HG03196 (cell line): ENCODE data around the gene B9D1.

Experiments used
- ATAC-seq: cut with Tn5 transposase; IDR thresholded peaks from one replicate; pipeline ENCODE4 v1.9.1; 2021; ENCODE audit not compliant: unreplicated experiment

Gene B9D1

DNA sequence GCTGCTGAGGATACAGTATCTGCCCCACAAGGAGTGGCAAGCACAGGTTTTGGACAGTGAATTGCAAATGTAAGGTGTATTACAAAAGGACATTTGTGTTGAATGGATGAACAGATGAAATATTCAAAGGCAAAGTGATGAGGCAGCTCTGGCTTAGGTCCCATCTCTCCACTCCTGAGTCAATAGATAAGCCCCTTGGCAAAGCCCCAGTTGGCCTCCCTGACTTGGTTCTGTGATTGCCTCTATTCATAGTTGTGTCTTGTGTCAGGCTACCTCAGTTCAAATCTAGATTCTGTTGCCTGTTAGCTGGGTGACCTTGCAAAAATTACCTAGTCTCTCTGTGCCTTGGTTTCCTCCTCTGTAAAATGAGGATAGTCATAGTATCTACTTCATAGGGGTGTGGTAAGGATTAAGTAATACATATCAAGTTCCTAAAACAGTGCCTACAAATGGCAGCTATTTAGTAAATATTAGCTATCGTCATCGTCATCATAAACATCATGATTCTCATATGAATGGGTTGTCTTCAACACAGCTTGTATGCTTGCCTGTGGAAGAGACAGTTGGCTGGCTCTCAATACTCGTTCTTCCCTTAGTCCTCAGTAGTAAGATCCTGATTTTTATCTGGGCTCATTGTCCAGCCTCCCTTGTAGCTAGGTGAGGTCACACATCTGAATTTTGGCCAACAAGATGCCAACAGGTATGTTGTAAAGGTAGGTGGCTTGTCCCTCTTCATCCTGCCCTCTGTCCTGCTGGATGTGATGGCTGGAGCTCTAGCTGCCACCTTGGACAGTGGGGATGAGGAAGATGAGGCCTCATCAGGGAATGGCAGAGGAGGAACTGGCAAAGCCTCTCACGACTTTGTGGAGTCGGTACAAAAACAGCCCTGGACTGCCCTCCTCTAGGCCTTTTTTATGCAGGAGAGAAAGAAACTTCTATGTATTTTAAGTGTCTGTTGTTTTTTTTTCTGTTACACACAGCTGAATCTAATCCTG lies 26.6 kb upstream of the B9D1 start:
- ATAC-seq = no peak

DNA sequence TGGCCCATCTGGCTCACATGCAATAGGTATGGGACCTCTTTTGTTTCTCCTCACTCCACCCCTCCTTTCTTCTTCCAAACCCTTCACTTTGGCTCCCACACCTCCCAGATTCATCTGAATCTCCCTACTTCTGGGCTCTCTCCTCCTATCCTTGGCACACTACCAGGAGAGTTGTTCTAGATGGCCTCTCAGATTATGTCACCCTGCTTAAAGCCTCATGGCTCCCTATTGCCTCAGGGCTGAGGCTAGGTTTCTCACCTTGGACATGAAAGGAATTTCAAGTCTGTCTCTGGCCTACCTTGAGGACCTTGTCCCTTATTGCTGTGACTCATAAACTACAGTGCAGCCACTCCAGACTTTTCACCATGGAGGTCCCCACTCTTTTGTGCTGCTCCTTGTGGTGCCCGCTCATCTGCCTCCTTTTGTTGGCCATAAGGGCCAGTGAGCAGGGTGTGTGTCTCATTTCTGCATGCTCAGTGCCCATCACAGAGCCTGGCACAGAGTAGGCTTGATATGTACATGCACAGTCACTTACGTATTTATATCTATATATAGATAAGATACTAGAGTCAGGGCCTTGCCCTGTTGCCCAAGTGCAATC lies 25.5 kb upstream of the B9D1 start:
- no peak for ATAC-seq

DNA sequence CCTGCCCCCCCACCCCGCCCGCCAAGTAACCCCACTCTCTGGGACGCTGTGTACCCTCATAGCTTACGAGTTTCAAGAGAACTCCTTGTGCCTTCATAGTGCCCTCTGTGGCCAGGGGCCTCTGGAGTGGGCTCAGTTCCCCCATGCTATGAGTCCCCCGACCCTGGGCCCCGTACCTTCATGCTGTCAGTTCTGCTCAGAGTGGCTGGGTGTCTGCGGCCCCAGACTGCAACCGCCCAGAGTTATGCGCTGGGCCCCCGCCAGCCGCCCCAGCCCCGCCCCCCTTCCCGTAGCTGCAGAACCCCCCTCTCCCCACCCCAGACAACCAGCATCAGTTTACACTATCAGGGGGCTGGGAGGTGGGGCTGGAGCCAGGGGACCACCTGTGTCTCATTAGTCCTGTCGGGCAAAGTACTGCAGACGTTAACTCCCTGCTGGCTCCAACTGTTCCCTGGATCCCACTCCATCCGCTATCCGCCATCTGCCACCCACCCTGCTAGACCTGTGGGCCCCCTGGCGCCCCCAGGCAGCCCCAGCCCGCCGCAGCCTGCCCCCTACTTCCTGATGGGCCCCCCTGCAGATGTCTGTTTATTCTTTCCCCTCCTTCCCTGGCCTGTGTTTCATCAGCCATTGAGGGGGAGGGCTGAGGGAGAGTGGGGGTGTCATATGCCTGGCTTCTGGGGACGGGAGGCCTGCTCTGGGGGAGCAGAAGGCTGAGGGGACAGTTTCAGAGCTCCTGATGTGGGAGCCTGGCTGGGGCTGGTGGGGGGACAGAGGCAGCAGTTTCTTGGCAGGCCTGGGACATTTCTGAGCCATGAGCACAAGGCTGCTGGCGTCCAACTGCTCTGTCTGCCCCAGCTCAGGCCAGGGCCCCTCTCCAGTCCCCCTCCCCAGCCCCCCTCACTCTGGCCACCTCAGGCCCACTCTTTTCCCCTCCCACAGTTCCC lies 24.7 kb upstream of the B9D1 start, which contains the start of gene MFAP4:
Gene MFAP4 (minus strand): TSS at position 217 of the 947 bp plus-strand sequence. CDS start 35 bp downstream, at position 182.
- no peak for ATAC-seq

DNA sequence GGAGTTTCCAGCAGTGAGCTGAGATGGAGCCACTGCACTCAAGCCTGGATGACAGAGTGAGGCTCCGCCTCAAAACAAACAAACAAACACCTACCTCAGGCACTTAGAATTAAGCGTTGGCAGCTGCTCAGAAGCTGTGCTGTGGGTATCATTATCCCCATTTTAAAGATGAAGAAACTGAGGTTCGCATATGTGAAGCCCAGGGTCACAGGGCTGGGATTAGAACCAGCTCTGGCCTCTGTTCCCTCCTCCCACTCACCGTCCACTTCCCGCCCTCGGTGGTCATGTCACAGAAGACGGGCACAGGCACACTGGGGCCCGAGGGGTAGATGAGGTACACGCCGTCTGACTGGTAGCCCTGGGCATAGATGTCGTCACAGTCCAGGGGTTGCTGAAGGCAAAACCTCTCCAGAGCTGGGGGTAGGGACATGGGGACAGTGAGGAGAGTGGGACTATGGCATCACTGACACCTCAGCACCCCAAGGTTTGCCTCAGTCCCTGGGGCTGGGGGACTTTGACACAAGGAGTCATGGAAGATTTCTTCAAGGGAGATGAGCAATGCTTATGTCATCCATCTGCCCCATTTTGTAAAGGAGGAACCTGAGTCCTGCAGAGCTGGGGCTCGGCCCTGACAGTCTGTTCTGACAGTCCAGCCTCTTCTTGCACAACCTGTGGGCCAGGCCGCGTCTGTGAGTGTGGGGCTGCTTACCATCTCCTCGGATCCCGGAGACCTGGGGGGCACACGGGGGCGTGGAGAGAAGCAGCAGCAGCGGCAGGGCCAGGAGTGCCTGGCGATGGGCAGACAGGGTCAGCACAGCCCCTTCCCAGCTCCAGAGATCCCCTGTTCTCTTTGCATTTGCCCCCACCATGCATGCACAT lies 23.8 kb upstream of the B9D1 start:
- no peak for ATAC-seq

DNA sequence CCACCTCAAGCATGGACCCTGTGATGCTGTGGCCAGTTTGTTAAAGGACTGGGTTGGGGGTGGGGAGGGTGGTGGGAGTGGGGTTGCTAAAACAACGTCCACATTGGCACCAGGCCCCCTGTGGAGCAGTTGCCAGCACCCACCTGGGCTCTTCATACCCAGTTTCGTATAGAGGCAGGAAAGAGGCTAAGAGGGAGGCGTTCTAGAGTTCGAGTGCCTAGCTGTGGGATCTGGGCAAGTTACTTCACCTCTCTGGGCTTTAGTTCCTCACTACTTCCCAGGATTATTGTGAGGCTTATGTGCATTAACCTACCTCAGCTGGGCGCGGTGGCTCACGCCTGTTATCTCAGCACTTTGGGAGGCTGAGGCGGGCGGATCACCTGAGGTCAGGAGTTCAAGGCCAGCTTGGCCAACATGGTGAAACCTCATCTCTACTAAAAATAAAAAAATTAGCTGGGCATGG lies 23.0 kb upstream of the B9D1 start:
- no peak for ATAC-seq

DNA sequence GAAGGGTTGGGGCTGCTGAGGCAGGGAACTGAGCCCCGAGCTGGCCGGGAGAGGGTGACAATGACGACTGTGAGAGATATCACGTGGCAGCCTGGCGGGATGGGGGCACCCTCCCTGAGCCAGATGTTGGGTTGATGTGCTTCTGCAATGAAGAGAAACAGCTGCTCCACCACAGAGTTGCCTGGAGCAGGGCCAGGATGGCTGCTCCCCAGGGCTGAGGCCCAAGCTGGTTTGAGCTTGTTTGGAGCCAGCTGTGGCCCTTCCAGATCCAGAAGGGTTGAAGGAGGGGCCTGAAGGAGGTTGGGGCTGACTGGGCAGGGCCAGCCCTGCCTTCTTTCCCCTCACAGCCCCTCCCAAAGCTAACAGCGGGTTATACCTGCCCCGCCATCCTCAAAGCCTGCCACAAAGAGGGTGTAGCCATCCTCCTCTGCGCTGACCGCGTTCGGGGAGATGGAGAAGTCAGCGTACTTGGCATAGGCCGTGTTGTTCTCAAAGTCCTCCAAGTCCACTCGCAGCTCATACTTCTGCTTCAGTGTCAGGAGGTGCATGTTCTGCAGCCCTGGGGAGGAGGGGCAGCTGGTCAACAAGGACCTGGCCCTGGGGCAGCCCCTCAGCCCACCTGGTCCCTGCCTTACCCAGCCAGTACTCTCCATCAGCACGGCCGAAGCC lies 22.3 kb upstream of the B9D1 start:
- ATAC-seq = no peak

DNA sequence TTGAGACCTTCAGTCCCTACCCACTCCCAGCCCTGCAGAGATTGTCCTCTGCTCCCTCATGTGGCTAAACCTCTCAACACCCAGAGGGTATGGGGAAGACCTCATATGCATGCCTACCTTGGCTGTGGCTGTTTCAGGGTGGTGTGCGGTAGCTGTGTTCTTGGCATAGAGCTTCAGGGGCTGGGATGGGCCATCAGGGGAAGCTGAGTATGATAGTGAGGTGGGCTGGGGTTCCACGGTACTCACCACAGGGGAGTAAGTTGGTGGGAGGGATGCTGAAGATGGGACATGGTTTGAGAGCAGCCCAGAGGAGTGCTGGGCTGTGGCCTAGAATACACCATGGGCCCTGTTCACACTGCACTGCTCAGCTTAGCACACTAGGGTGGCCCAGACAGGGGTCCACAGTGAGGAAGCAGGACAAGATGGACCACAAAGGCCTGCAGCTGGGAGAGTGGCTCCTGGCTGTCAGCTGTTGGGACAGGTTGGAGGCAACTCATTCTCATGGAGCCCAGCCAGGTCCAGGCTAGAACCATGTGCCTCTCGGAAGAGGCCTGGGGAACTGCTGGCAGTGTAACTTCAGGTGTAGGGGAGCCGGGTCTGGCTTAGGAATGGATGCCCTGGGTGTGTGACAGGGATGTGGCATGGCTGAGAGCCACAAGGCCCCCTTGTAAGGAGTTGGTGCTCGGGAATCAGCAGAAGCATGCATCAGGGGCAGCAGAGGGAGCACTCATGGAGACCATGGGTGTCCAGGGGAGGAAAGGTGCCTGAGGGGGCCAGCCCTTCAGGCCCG lies 21.4 kb upstream of the B9D1 start:
- ATAC-seq = no peak

DNA sequence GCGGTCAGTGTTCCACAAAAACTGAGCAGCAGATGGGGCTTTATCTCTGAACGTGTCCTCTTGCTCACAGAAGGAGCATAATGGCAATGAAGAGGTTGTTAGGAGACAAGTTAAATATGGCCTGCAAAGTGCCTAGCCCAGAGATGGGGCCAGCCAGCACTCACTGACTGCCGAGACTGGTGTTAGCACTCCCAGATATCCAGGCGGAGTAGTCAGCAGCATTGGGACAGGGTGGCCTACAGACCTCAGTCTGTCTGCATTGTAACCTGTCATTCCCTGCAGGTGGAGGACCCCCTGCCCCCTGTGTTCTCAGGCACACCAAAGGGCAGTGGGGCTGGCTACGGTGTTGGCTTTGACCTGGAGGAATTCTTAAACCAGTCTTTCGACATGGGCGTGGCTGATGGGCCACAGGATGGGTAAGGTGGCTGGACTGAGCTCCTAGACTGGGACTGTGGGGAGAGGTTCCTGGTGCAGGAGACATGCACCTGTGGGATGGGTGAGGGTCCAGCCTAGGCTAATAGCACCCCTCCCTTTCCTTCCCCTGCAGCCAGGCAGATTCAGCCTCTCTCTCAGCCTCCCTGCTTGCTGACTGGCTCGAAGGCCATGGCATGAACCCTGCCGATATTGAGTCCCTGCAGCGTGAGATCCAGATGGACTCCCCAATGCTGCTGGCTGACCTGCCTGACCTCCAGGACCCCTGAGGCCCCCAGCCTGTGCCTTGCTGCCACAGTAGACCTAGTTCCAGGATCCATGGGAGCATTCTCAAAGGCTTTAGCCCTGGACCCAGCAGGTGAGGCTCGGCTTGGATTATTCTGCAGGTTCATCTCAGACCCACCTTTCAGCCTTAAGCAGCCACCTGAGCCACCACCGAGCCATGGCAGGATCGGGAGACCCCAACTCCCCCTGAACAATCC lies 20.3 kb upstream of the B9D1 start:
- ATAC-seq = no peak

DNA sequence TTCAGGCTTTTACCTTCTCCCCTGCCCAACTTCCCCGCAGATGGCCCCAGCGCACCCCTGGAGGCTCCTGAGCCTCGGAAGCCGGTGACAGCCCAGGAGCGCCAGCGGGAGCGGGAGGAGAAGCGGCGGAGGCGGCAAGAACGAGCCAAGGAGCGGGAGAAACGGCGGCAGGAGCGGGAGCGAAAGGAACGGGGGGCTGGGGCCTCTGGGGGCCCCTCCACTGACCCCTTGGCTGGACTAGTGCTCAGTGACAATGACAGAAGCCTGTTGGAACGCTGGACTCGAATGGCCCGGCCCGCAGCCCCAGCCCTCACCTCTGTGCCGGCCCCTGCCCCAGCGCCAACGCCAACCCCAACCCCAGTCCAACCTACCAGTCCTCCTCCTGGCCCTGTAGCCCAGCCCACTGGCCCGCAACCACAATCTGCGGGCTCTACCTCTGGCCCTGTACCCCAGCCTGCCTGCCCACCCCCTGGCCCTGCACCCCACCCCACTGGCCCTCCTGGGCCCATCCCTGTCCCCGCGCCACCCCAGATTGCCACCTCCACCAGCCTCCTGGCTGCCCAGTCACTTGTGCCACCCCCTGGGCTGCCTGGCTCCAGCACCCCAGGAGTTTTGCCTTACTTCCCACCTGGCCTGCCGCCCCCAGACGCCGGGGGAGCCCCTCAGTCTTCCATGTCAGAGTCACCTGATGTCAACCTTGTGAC lies 19.4 kb upstream of the B9D1 start:
- no peak for ATAC-seq

DNA sequence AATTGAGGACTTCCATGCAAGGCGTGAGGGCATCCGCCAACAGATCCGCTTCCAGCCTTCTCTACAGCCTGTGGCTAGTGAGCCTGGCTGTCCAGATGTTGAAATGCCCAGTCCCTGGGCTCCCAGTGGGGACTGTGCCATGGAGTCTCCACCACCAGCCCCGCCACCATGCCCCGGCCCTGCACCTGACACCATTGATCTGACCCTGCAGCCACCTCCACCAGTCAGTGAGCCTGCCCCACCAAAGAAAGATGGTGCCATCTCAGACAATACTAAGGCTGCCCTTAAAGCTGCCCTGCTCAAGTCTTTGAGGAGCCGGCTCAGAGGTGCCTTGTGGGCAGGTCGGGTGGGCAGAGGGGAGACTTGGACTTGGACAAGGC lies 18.8 kb upstream of the B9D1 start:
- ATAC-seq = no peak

DNA sequence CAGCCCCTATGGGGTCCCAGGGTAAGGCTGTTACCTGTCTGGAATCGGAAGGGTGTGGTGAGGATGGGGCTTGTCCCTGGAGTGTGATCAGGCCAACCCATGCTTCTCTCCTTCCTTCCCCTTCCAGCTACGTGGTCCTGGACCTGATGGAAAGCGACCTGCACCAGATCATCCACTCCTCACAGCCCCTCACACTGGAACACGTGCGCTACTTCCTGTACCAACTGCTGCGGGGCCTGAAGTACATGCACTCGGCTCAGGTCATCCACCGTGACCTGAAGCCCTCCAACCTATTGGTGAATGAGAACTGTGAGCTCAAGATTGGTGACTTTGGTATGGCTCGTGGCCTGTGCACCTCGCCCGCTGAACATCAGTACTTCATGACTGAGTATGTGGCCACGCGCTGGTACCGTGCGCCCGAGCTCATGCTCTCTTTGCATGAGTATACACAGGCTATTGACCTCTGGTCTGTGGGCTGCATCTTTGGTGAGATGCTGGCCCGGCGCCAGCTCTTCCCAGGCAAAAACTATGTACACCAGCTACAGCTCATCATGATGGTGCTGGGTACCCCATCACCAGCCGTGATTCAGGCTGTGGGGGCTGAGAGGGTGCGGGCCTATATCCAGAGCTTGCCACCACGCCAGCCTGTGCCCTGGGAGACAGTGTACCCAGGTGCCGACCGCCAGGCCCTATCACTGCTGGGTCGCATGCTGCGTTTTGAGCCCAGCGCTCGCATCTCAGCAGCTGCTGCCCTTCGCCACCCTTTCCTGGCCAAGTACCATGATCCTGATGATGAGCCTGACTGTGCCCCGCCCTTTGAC lies 18.2 kb upstream of the B9D1 start:
- ATAC-seq = no peak

DNA sequence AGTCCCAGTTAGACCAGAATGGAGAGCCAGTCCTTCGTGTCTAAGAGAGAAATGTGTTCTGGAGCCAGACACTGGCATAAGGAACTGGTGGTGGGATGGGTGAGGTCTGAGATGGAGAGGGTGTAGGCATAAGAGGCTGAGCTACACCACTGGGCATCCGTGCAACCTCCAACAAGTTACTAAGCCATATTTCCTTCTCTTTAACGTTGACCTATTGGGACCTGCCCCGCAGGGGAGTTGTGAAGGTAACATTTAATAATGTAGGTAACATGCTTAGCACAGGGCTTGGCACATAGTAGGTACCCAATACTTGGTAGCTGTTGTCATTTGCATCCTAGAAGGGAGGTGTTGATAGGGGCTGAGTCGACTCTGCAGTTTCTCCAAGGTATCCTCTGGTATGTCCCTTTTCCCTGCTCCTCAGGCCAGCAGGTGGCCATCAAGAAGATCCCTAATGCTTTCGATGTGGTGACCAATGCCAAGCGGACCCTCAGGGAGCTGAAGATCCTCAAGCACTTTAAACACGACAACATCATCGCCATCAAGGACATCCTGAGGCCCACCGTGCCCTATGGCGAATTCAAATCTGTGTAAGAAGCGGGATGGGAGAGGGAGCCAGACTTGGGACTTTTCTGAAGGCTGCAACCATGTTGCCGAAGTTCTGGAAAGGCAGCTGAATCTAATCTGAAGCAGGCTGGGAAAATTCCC lies 17.0 kb upstream of the B9D1 start:
- ATAC-seq = no peak

DNA sequence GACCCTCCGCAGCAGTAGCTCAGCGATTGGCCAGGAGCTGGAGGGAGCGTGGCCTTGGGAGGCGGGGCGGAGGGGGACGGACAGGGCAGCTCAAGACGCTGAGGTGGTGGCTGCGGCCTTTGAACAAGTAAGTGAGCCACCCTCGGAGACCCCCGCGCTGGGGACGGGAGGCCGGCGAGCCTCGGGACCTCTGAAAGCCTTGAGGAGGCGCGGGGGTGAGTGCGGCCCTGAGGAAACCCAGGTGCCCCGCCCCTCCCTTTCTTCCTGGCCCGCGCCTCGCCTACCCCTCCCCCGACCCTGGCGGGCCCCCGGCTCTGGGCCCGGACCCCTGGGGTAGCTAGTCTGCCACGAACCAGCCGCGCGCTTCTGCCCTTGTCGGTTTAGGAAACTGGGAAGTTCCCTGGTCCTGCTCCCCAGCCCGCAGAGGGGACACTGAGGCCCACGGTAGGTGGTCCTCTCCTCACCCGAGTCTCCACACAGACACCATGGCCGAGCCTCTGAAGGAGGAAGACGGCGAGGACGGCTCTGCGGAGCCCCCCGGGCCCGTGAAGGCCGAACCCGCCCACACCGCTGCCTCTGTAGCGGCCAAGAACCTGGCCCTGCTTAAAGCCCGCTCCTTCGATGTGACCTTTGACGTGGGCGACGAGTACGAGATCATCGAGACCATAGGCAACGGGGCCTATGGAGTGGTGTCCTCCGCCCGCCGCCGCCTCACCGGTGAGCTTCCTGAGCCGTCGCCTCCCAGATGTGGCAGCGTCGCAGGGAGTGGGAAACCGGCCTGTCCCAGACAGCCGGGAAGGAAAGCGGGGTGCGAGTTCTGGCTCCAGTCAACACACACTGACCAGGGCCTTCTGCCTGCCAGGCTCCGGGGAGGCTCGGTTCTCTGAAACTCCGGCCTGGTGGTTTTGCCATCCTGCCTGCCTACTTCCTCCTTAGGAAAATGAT lies 16.2 kb upstream of the B9D1 start, which contains the start of gene MAPK7:
Gene MAPK7 (plus strand): TSS at position 83 of the 945 bp plus-strand sequence. CDS start 403 bp downstream, at position 486.
- ATAC-seq = no peak
